GM18519 (cell line): Measurements from ENCODE around the gene ZFYVE27.

Source experiments
- ATAC-seq: cut with Tn5 transposase; IDR thresholded peaks from one replicate; pipeline ENCODE4 v1.9.1; 2021; ENCODE audit warnings: mild to moderate bottlenecking, moderate library complexity; ENCODE audit not compliant: unreplicated experiment, low FRiP score

Gene ZFYVE27

DNA sequence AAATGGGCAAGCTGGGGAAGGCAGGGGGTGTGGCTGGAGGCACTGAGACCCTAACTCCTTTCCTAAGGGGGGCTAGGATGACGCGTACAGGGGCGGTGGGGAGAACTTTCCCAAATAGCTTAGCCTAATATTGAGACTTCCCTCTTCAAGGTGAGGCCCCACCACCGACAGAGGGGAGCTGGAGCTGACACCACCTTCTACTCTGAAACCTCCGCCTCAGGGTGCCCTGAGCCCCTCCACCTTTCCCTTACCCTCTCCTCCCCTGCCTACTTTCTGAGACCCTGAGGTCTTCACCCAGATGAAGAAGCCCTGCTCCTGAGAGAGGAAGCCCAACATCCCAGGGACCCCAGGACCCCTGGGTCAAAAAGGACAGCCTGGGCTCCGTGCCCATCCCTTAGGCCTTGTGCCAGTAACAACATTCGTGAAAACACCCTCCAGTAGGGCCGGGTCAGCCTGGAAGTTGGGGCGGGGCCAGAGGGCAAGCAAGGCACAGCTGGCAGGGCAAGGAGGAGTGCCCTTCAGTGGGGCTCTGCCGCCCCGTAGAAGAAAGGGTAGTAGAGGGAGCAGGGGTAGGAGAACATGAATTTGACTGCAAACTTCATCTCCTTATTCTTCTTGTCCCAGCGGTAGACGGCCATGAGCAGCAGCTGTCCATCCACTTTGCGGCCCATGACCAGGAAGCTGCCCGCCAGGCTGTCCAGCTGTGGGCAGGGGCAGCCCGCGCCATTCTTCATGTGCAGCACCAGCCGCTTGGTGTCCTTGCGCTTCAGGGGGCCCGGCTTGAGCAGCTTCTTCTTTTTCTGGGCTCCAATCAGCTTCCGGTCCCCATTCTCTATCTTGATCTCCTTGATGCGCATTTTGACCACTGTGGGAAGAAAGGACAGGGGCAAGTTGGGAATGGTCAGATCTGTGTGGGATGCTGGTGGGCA lies 30.3 kb downstream of the ZFYVE27 start:
- ATAC-seq: no peak

DNA sequence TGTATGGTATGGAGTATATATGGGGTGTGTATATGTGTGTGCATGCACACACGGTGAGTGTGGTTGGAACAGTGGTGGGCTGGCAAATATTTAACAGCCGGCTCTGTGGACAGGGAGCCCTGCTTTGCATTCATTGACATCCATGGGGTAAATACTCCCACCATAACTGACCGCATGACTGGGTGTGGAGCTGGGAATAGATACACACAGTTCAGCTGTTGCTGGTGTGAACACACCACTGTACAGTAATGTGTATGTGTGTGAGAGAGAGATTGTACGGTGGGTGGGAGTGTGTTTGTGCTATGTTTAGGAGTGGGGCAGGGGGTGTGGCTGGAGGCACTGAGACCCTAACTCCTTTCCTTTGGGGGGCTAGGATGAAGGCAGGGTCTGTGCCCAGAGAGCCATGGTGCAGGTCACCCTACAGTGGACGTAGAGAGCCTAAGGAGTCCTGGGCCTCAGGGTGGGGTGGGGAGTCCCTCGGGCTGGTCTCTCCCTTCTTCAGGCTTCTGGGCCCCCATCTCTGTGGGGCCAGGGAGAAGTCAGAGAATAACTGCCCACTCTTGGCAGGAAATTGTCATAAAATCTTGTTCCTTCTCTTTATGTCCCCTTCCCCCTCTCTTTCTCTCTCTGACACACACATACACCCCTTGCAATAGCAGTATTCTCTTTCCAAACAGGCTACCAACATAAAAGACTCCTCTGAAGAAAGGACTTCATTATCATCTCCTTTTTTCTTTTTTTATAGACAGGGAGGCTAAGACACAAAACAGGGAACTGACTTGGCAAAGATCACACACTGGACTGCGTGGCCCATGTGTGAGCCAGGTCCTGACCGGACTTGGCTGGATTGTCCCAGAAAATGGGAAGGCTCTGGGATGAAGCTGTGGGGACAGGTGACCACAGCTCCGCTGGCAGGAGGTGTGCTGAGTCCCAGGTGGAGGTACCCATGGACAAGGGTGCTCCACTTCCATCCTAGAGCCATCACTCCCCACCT lies 31.7 kb downstream of the ZFYVE27 start:
- ATAC-seq: no peak

DNA sequence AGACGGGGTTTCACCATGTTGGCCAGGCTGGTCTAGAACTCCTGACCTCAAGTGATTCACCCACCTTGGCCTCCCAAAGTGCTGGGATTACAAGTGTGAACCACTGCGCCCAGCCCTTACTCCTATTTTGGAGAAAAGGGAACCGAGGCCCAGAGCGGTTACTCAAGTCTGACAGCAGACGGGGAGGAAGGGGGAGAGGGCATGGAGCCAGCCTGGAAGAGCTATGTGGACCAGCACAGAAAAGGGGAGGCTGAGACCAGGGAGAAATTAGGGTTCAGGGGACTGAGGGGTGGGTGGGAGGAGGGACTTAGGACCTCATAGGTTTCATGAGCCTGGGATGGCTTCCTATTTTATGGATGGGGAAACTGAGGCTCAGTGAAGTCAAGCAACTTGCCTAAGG lies 33.3 kb downstream of the ZFYVE27 start:
- ATAC-seq: no peak

DNA sequence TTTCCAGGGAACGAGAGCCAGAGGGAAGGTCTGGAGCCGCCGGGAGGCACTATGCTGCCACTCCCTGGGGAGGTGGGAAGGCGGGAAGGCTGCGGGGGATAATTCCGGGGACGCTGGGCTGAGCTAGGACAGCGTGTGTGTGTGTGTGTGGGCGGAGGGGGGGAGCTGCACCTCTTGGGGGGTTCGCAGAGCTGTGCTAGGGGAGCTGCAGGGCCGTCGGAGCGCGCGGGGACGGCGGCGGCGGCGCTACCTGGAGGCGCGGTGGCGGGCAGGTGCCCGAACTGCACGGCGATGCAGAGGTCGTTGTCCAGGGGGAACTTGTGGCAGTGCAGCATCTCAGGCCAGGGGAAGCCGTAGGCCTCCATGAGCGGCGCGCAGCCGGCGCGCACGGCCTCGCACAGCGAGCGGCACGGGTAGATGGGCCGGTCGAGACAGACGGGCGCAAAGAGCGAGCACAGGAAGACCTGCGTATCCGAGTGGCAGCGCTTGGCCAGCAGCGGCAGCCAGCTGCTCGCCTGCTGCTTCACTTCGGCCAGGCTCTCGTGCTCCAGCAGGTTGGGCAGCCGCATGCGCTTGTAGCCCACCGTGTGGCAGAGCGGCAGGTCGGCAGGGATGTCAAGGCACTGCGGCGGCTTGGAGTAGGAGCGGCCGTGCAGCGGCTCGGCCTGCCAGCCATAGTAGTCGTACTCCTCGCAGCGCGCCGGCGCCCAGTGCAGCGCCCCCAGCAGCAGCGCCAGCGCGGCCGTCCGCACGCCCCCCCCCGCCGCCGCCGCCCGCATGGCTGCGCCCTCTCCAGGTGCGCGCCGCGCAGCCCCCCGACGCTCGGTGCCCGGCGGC lies 34.3 kb downstream of the ZFYVE27 start:
- ATAC-seq: no peak

DNA sequence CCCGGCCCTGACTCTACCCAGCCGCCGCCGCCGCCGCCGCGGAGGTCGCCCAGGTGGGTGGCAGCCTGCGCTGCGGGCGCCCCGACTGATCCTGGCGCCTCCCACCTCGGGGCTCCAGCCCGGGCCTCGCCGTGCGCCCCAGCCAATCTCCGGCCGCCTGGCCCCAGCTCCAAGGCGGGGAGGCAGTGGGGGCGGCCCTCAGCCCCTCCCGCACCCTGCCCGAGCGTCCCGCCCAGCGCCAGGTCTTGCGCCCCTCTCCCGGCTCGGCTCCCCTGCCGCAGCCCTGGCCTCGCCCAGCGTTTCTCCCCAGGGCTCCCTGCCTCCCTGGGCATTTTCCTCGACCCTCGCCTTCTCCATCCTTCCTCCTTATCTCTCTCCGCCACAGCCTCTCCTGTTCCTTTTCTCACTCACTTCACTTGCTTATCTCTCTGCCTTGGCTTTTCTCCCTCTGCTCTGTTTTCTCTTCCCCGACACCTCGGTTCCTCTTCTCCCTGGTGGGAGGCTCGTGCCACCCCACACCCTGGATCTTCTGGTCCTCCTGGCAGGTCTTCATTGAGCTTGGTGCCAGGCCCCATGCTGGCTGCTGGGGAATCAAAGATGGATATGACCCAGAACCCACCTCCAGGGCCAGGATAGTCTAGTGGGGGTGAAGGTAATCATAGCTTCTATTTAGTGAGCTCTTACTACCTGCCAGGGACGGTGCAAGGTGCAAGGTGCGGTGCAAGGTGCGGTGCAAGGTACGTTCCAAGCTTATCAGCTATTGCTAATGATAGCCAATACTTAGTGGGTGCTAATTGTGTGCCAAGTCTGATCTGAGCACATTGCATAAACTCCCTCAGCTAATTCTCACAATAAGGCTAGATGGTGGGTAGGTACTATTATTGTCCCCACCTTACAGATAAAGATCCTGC lies 35.2 kb downstream of the ZFYVE27 start, which contains the start of gene SFRP5:
Gene SFRP5, minus strand, starts transcription at position 87 of the 911 bp plus-strand sequence. CDS start 166 bp downstream, outside the sequence.
- no peak for ATAC-seq

DNA sequence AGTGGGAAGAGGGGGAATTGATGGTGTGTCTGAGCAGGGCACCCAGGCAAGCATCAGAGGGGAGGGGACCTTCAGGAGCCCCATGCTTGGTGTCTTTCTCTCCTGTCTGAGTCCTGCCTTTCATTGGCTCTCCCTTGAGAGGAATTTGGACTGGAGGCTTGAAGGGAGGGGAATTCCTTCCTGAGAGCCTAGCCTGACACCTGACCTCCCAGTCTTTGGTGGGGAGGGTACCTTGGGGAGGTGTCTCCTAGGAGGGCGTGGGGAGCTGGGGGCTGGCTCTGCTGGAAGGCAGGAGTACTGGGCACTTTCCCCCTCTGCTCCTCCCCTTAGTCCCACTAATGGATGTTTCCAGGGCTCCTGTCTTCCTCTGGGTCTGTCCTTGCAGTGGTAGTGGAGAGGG lies 36.2 kb downstream of the ZFYVE27 start:
- ATAC-seq: no peak

DNA sequence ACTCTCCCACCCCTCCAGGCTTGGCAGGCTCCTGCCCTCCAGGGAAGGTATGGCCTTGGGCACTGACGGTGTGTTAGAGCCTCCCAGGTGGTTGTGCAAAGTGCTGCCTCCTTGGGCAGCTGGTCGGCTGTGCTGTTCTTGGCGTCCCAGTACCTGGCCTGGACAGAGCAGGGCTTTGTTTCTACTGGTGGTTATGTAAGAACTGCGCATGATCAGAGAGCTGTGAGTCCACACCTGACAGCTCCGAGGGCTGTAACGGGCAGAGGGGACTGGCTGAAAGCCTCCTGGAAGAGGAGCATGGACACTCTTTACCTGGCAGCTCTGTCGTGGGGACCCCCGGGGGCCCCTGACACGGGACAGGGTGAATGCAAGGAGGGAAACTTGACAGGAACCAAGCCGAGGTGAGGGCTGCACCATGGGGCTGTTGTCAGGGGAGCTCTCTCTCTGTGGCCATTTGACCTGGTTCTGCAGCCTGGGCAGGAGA lies 37.9 kb downstream of the ZFYVE27 start:
- ATAC-seq: no peak

DNA sequence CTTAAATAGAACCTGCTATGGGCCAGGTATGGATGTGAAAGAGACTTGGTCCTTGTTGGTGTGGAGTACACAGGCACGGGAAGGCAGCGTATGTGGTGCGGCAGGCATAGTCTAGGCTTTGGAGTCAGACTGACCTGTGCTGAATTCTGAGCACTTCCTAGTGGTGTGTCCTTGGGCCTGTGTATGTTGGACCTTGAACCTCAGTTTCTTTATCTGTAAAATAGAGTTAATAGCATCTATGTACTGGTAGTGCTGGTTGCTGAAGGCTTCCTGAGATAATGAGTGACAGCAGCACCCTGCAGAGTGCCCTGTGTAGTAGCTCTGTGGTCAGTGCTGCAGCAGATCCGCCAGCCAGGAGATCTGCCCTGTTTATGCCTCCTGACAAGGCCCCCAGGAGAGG lies 40.2 kb downstream of the ZFYVE27 start:
- no peak for ATAC-seq

DNA sequence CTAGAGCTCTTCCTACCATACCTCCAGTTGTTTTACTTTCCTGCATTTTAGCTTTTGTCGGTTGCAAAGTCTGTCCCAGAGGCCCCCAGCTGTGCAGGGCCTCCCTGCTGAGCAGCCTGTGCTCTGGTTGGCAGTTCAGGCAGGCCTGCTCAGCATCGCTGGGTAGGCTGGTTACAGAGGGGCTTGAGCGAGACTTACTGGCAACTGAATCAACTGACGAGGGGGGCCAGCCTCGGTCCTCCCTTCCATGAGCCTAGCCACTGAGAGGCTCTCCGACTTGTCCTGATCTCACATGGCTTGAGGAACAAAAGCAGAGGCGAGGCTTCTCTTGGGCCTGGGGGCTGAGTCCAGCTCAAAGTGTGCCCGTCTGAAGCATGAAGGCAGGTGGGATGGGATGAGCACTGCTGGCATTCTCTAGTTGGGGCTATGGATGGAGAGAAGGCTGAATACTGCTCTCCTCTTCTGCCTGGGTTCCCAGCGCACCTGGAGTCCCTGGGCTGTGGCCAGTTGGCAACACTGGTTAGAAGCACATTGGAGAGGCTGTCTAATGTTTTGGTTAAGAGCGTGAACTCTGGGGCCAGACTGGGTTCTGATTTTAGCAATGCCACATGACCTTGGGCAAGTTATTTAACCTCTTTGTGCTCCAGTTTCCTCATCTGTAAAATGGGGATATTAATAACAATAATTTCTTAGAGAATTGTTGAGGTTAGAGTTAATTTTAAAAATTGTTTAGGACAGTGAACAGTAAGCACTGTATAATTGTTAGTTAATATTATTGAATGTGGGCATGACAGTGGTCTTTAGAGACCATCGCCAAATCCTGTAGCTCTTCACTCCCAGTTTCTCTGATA lies 41.7 kb downstream of the ZFYVE27 start:
- no peak for ATAC-seq

DNA sequence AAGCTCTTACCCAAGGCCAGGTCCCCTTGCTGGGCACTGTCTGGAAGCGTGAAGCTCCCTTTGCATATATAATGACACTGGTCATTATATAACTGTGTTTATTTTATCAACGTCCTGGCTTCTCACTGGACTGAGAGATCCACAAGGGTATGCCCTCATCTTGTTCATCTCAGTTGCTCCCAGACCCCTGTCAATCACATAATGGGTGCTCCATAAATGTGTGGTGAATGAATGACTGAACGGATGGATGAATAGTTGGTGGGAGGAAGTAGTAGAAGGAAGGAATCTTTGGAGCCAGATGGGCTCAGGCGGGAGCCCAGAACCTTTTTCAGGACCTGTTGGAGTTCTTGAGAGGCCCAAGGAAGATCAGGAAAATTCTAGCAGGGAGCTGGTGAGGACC lies 42.6 kb downstream of the ZFYVE27 start:
- ATAC-seq: no peak

DNA sequence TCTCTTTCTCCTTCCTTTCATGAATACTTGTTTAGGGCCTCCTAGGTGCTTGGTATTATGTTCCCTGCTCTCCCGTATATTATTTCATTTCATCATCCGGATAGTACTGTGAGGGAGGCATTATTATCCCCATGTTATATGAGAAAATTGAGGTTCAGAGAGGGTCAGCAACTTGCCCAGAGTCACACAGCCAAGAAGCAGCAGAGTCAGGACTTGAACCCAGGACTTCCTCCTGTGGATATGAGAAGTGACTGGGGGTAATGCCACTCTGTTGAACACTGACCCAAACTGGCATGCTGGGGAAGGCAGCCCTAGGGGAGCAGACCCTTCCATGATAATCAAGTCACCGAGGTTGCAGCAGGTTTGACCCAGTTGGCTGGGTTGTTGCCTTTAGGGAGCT lies 43.0 kb downstream of the ZFYVE27 start:
- no peak for ATAC-seq

DNA sequence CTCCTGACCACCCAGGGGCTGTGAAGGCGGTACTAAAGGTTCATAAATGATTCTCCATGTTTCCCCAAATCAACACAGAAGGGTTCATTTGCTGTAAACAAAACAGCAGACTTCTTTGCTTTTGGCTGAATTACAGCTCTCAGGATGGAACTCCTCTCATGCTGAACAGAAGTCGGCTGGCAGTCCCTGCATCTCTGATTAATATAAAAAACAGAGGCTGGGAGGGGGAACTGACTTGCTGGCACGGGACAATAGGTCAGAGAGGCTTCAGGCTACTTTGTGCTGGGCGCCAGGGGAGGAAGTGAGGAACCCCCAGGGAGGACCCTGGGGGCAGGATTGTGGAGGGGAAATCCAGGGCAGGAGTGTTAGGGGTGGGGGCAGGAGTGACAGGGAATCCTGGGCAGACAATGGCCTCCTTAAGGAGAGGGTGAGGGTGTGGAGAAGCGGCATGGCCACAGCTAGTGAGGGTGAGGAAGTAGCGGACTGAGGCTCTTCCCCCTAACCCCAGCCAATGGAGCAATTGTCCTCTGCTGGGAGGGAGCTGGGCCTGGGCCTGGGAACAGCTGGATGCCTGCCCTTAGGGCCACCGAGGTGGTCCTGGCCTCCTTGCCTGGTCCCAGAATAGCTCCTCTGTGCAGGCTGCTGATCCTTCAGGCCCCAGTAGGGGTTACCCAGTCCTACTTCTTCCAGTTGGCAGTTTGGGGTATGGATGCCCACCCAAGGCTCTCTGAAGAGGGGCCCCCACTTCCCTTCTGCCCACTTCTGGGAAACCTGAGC lies 44.1 kb downstream of the ZFYVE27 start:
- ATAC-seq: no peak

DNA sequence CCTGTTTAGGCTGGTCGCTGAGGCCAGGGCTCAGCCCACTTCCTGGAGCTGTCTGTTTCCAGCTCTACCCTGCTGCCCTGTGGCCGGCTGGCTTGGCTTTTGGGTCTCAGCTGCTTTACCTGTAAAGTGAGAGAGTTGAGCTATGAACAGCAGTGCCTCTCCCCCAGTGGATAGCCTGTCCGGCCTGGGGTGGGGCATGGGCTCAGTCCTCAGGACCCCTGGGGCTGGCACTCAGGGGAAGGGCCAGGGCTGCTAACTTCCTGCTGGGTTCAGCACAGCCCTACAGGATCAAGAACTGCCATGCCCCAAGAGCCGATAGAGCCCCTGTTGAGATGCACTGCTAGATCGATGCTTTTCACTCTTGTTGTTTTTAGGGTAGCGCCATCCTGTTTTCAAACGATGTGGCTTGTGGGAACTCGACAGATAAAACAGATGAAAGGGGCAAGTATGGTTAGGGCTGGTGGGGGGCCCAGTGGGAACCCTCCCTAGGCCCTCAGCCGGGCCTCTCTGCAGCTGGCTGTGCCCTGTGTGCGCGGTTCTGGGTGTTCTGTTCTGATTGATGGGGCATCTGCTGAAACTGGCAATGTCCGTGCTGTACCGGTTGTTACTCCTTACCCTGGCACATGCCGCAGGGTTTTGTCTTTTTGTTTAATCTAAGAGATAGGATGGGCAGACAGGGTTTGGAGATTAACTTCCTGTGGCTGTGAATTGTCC lies 44.8 kb downstream of the ZFYVE27 start:
- ATAC-seq: no peak

DNA sequence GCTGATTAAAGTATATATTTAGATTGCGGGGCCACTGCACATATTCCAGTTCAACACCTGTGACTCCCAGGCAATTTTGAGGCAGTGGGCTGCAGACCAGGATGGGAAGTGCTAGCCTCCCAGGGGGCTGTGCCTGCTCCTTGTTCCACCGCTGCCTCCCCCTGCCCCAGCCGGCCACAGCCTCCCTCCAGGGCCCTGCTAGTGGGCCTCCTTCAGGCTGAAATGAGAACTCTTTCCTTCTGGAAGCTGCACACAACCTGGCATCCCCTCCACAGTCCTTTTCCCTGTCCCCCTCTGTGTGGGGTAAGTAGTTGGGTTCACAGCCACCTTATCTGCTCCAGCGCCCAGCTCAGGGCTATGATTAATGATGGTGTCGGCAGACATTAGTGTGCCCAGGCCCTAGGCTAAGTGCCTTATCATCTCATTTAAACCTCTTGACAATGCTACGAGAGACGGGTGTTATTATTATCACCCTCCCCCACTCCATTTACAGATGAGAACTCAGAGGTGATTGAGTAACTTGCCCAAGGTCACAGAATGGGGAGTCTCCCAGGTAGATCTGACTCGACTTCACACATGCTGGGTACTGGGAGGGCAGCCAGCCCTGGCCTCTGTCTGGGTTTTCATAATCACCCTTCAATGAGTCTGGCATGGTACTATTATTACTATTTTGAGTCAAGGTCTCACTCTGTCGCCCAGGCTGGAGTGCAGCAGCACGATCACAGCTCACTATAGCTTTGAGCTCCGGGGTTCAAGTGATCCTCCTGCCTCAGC lies 45.7 kb downstream of the ZFYVE27 start:
- no peak for ATAC-seq

DNA sequence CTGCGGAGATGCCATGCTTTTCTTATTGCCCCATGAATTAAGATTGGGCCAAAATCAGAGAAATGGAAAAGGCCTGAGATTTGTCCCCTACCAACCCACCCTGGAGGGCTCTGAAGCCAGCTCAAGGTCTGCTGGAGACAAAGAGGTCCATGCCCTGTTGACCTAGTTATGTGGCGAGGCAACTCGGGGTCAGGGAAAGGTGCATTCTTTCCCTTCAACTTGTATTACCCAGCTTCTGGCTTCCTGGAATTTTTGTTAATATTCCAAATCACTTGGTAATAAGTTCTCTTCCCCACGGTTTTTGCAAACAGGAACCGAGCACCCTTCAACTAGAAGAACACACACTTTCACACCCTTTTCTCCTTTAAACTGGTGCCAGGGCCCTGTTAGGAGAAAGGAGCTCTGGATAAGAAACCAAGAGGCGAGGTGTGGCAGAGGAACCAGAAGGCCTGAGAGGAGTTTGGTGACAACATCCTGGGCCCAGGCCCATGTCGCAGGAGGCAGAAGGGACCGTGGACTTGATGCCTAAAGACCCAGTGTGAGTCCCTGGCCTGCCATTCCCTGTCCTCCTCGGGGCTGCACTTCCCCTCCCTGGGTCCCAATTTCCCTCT lies 47.4 kb downstream of the ZFYVE27 start:
- no peak for ATAC-seq

DNA sequence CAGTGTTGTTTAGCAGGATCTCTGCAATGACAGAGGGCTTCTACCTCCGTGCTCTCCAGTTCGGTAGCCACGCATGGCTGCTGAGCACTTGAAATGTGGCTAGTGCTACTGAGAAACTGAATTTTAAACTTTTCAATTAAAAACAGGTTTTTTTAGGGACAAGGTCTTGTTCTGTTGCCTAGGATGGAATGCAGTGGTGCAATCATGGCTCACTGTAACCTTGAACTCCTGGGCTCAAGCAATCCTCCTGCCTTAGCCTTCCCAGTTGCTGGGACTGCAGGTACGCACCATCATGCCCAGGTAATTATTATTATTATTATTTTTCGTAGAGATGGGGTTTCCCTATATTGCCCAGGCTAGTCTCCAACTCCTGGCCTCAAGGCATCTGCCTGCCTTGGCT lies 48.3 kb downstream of the ZFYVE27 start:
- ATAC-seq: no peak
